ENCODE results near the gene UNC119.

Gene UNC119

DNA sequence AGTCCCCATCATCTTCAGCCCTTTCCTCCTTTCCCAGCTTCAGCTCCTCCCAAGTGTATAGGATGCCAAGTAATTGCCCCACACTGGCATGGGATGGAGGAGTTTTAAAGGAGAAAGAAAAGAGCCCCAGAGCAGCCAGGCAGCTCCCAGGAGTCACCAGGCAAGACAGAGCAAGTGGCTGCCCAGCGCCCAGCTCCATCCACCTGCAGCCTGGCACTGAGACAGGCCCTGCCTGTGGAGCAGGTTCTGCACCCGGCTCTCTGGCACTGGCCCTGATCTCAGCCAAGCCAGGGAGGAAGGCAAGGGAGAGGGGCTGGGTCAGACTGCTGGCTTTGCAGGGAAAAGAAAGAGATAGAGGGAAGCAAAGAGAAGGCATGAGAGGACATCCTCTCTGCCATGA lies 24.6 kb downstream of the UNC119 start:
- no peak overlapping the region for H3K4me2 ChIP-seq (ENCODE audit: low read length)
- no peak overlapping the region for H3K4me3 ChIP-seq (ENCODE audit: low read length)

DNA sequence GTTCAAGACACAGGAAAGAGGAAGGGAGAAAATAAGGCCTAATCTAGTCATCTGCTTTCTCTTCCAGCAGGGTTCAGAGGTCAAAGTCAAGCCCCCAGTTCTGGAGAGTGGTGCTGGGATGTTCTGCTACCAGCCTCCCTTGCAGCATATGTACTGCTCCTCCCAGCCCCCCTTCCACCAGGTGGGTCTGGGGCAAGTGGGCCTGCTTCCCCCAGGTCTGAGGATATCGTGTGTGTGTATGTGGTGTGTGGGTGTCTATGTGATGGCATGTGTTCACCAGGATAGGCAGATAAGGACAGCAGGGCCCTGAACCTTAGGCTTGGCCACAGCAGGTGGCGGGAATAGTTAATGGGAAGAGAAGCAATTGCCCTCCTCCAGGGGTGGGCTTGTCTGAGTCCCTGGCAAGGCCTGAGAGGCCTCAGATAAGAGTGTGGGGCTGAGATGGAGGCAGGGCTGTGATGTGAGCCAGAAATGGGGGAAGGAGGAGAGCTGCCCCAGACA lies 25.2 kb downstream of the UNC119 start:
- Histone ChIP-seq H3K27me3 (ENCODE audit: control insufficient read depth, low read length) (peaks cover 5% of the 10 kb centered on the region; the same call in 1 of the 2 replicates), H3K9me2 (replicated peaks; ENCODE audit: control insufficient read depth, low read length) (no peaks in the 10 kb centered on the region), H3F3A (ENCODE audit: control insufficient read depth, insufficient read depth) (no peaks in the 10 kb centered on the region), H3K4me3 (ENCODE audit: low read length) (no peak overlapping the region), H3K4me1 (ENCODE audit: control insufficient read depth, low read length) (no peaks in the 10 kb centered on the region), H3K36me3 (ENCODE audit: control insufficient read depth, low read length) (no peaks in the 10 kb centered on the region), H3K9me3 (ENCODE audit: control insufficient read depth, insufficient read depth, low read length) (no peaks in the 10 kb centered on the region), H3K79me2 (ENCODE audit: control insufficient read depth, low read length) (no peaks in the 10 kb centered on the region), H4K20me1 (ENCODE audit: control insufficient read depth, insufficient read depth, low read depth, low read length) (no peaks in the 10 kb centered on the region), H3K4me2 (ENCODE audit: low read length) (no peak overlapping the region), H3K27ac (ENCODE audit: low read depth, low read length) (no peak overlapping the region)
- TF ChIP-seq, protein P1, sequence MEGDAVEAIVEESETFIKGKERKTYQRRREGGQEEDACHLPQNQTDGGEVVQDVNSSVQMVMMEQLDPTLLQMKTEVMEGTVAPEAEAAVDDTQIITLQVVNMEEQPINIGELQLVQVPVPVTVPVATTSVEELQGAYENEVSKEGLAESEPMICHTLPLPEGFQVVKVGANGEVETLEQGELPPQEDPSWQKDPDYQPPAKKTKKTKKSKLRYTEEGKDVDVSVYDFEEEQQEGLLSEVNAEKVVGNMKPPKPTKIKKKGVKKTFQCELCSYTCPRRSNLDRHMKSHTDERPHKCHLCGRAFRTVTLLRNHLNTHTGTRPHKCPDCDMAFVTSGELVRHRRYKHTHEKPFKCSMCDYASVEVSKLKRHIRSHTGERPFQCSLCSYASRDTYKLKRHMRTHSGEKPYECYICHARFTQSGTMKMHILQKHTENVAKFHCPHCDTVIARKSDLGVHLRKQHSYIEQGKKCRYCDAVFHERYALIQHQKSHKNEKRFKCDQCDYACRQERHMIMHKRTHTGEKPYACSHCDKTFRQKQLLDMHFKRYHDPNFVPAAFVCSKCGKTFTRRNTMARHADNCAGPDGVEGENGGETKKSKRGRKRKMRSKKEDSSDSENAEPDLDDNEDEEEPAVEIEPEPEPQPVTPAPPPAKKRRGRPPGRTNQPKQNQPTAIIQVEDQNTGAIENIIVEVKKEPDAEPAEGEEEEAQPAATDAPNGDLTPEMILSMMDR (IDR thresholded peaks at IDR 0.05; ENCODE audit: low read depth, low read length, poor library complexity, severe bottlenecking), result no peak
- TF ChIP-seq EZH2phosphoT487 (IDR thresholded peaks at IDR 0.05; ENCODE audit: borderline replicate concordance, low read length), result no peak

More for the DNA sequence above, 24.6 kb downstream of the UNC119 start:
- H3K36me3 ChIP-seq (ENCODE audit: control insufficient read depth, low read length), result no peaks in the 10 kb centered on the region
- H4K20me1 ChIP-seq (ENCODE audit: control insufficient read depth, insufficient read depth, low read depth, low read length), result no peaks in the 10 kb centered on the region
- H3K9me3 ChIP-seq (ENCODE audit: control insufficient read depth, insufficient read depth, low read length), result no peaks in the 10 kb centered on the region
- TF ChIP-seq, protein P1 (IDR thresholded peaks at IDR 0.05; ENCODE audit: low read depth, low read length, poor library complexity, severe bottlenecking), result no peak
- no peak for TF ChIP-seq EZH2phosphoT487 (IDR thresholded peaks at IDR 0.05; ENCODE audit: borderline replicate concordance, low read length)
- H3K9me2 ChIP-seq (replicated peaks; ENCODE audit: control insufficient read depth, low read length), result no peaks in the 10 kb centered on the region
- H3K79me2 ChIP-seq (ENCODE audit: control insufficient read depth, low read length), result no peaks in the 10 kb centered on the region
- no peaks in the 10 kb centered on the region for H3F3A ChIP-seq (ENCODE audit: control insufficient read depth, insufficient read depth)
- H3K27ac ChIP-seq (ENCODE audit: low read depth, low read length), result no peak overlapping the region
- H3K27me3 ChIP-seq (ENCODE audit: control insufficient read depth, low read length), result peaks cover 5% of the 10 kb centered on the region; the same call in 1 of the 2 replicates
- H3K4me1 ChIP-seq (ENCODE audit: control insufficient read depth, low read length), result no peaks in the 10 kb centered on the region

DNA sequence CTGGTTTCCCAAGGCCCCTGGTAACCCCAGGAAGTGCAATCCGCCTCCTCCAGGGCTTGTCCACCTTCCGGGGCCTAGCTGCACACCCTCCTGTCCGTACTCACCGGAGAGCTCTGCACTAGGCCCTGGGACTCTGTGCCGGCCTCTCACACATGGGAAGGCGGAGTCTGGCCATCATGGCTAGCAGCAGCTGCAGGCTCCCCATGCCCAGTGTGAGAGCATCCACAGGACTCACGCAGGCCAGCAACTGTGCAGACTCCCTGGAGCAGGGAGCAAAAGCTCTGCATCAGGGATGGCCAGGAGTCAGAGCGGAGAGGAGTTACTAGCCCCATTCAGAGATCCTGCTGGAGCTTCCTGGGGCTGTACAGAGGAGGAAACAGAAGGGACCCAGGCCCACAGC lies 26.0 kb downstream of the UNC119 start:
- Histone ChIP-seq H3K9me3 (ENCODE audit: control insufficient read depth, insufficient read depth, low read length) (no peaks in the 10 kb centered on the region), H3K27me3 (ENCODE audit: control insufficient read depth, low read length) (peaks cover 5% of the 10 kb centered on the region; the same call in 1 of the 2 replicates), H3K27ac (ENCODE audit: low read depth, low read length) (no peak overlapping the region), H3F3A (ENCODE audit: control insufficient read depth, insufficient read depth) (no peaks in the 10 kb centered on the region), H3K4me1 (ENCODE audit: control insufficient read depth, low read length) (no peaks in the 10 kb centered on the region), H4K20me1 (ENCODE audit: control insufficient read depth, insufficient read depth, low read depth, low read length) (no peaks in the 10 kb centered on the region), H3K9me2 (replicated peaks; ENCODE audit: control insufficient read depth, low read length) (no peaks in the 10 kb centered on the region), H3K79me2 (ENCODE audit: control insufficient read depth, low read length) (no peaks in the 10 kb centered on the region), H3K4me2 (ENCODE audit: low read length) (no peak overlapping the region), H3K4me3 (ENCODE audit: low read length) (no peak overlapping the region), H3K36me3 (ENCODE audit: control insufficient read depth, low read length) (no peaks in the 10 kb centered on the region)
- no peak for TF ChIP-seq EZH2phosphoT487 (IDR thresholded peaks at IDR 0.05; ENCODE audit: borderline replicate concordance, low read length)
- TF ChIP-seq, protein P1 (IDR thresholded peaks at IDR 0.05; ENCODE audit: low read depth, low read length, poor library complexity, severe bottlenecking), result no peak
